ENCODE results near the gene RCN2.

RCN2 gene

DNA sequence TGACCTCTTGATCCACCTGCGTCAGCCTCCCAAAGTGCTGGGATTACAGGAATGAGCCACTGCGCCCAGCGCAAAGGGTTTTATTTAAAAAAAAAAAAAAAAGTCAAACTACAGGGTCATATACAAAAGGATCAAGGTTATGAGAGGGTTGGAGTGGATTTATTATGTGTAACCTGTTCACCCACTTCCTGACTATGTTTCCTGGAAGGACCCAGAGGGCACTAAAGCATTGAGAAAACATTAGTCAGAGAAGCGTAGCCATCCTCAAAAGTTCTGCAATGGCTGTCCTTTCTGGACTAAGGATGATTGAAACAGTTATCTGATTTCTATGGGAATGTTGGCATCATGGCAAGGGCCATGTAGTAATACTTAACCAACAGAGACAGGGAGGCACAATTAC lies 19.1 kb upstream of the RCN2 start:
- Mint-ChIP-seq H3K4me1 (peaks cover 9% of the 10 kb centered on the region in 2 donors), H3K36me3 (no peaks in the 10 kb centered on the region), H3K4me3 (no peak overlapping the region), H3K9me3 (no peaks in the 10 kb centered on the region), H3K27ac (no peak overlapping the region), H3K27me3 (peaks cover under 1 to 1% of the 10 kb centered on the region in 2 donors)
- DNase-seq: no peak
- ATAC-seq (replicated peaks): no peak

GRCh38 chr15:76913737-76914136 lies 17.8 kb upstream of the RCN2 start:
- DNase-seq: no peak
- no peak overlapping the region for H3K4me3 Mint-ChIP-seq
- H3K9me3 Mint-ChIP-seq: no peaks in the 10 kb centered on the region
- H3K4me1 Mint-ChIP-seq: peaks cover 9% of the 10 kb centered on the region in 2 donors
- no peak for ATAC-seq (replicated peaks)
- H3K36me3 Mint-ChIP-seq: no peaks in the 10 kb centered on the region
- no peak overlapping the region for H3K27ac Mint-ChIP-seq
- peaks cover 5 to 10% of the 10 kb centered on the region in 2 donors for H3K27me3 Mint-ChIP-seq

DNA sequence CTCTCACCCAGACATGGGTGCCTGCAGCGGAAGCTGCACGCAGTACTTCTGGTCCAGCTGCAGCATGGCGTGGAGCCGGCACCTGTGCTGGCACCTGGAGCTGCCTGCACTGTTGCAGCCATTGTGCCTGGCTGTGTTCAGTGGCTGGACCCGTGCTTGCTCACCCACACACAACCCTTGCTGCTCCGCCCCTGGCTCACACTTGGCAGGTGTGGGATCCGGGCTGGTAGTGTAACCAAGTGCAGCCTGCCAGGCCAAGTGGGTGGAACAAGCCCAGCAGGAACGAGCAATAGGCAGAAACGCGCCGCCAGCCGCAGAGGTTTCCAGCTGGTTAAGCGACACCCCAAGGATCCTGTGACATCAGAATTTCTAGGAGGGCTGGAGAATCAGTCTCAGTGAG lies 15.2 kb upstream of the RCN2 start:
- H3K9me3 Mint-ChIP-seq: no peaks in the 10 kb centered on the region
- DNase-seq: no peak
- no peaks in the 10 kb centered on the region for H3K4me1 Mint-ChIP-seq
- no peaks in the 10 kb centered on the region for H3K36me3 Mint-ChIP-seq
- peaks cover 9 to 15% of the 10 kb centered on the region in 2 donors for H3K27me3 Mint-ChIP-seq
- no peak for ATAC-seq (replicated peaks)
- H3K27ac Mint-ChIP-seq: no peak overlapping the region
- H3K4me3 Mint-ChIP-seq: no peak overlapping the region

- Mint-ChIP-seq H3K27me3 (peaks cover 0 to 6% of the 10 kb centered on the region in 2 donors), H3K9me3 (no peaks in the 10 kb centered on the region), H3K27ac (no peak overlapping the region), H3K4me1 (peaks cover 9 to 19% of the 10 kb centered on the region in 2 donors), H3K36me3 (peaks cover 0 to 2% of the 10 kb centered on the region in 2 donors), H3K4me3 (no peak overlapping the region)
- DNase-seq (no peak), ATAC-seq (replicated peaks) (no peak)
These were observed 3.3 kb upstream of the RCN2 start for GRCh38 chr15:76928201-76928600.

DNA sequence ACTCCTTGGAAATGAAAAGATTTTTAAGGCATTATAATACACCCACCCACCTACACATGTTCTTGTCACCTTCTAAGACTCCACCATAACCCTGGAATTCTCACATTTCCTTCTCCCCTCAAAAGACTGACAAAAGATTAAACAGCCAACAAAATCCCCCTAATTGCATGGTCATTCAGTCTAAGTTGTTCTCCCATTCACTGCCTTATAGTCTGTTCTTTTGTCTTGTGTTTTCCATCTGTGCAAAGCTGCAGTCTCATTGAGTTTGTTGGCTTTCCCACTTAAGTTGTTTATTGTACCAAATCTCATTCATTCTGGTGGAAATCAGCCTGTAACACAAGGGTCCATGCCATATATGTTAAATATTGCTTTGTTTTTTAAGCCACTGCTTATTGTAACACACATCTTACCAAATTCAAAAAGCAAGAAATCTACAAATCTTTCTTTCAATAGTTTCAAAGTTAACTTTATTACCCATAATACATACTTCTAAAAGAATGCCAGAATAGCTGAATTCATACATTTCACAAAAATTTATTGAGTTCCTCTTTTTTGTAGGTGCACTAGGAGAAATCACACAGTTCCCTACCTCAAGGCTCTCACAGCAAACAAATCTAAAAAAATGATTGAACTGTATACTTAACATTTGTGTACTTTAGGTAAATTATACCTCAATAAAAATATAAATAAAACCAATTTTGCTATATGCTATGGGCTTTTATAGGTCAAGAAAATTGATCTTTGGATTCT lies 2.4 kb upstream of the RCN2 start:
- no peak overlapping the region for H3K4me3 Mint-ChIP-seq
- DNase-seq (no peak), ATAC-seq (replicated peaks) (no peak)
- no peak overlapping the region for H3K27ac Mint-ChIP-seq
- H3K9me3 Mint-ChIP-seq: no peaks in the 10 kb centered on the region
- H3K4me1 Mint-ChIP-seq: peaks cover 9 to 20% of the 10 kb centered on the region in 2 donors
- H3K36me3 Mint-ChIP-seq: peaks cover 2 to 3% of the 10 kb centered on the region in 2 donors
- H3K27me3 Mint-ChIP-seq: peaks cover 0 to 6% of the 10 kb centered on the region in 2 donors

GRCh38 chr15:76930831-76931396 lies 635 bp upstream of the RCN2 start:
- H3K27me3 Mint-ChIP-seq: peaks cover 0 to 6% of the 10 kb centered on the region in 2 donors
- peaks cover 17 to 30% of the 10 kb centered on the region in 2 donors for H3K4me1 Mint-ChIP-seq
- no peaks in the 10 kb centered on the region for H3K9me3 Mint-ChIP-seq
- peak overlapping the region; percentile 92 for H3K27ac Mint-ChIP-seq
- no peak for DNase-seq
- no peak for ATAC-seq (replicated peaks)
- H3K36me3 Mint-ChIP-seq: peaks cover 3 to 6% of the 10 kb centered on the region in 2 donors
- peak overlapping the region; percentile 88 to 89 for H3K4me3 Mint-ChIP-seq

DNA sequence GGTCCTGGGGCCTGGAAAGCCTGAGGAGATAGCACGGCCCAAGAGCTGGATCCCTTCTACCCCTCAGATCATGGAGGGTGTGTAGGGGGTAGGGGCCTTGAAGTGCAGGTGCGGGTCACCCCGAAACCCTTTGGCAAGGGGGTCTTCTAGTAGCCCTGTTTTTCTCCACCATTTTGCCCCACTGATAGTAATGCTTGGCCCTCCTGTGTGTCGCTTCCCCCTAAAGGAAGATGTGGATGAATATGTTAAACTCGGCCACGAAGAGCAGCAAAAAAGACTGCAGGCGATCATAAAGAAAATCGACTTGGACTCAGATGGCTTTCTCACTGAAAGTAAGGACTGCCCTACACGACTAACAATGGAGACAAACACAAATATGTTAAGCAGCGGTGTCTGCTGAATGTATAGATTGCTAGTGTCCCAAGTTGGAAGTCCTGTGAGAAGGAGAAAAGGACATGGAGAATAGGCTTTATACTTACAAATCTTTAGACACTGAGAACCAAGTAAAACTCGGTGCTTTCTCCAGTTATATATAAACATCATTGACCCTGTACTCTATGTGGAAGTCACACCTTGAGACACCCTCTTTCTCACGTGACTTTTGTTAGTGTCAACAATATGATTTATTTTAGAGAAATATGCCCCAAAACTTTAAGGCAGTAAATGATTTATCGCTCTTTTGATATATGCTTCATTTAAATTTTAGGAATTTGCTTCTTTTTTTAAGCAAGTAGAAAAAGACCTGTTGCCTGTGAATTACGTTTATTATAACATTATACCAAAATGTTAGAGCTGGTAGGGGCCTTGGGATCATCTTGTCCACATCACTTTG lies 802 bp downstream of the RCN2 start:
- peak in 1 of 2 donors; percentile 3 for ATAC-seq (replicated peaks)
- no peak for DNase-seq
- peaks cover 22 to 39% of the 10 kb centered on the region in 2 donors for H3K4me1 Mint-ChIP-seq
- H3K36me3 Mint-ChIP-seq: peaks cover 11 to 16% of the 10 kb centered on the region in 2 donors
- H3K27me3 Mint-ChIP-seq: no peaks in the 10 kb centered on the region
- H3K27ac Mint-ChIP-seq: peak overlapping the region; percentile 88
- no peaks in the 10 kb centered on the region for H3K9me3 Mint-ChIP-seq
- H3K4me3 Mint-ChIP-seq: peak overlapping the region; percentile 88 to 89

GRCh38 chr15:76935620-76936019 lies 4.1 kb downstream of the RCN2 start:
- peaks cover 16 to 23% of the 10 kb centered on the region in 2 donors for H3K36me3 Mint-ChIP-seq
- ATAC-seq (replicated peaks): peak; percentile 28 to 52
- H3K27ac Mint-ChIP-seq: peak overlapping the region; percentile 33
- H3K4me1 Mint-ChIP-seq: peaks cover 22 to 40% of the 10 kb centered on the region in 2 donors
- H3K27me3 Mint-ChIP-seq: no peaks in the 10 kb centered on the region
- H3K4me3 Mint-ChIP-seq: peak overlapping the region; percentile 28 to 31
- H3K9me3 Mint-ChIP-seq: no peaks in the 10 kb centered on the region
- peak; percentile 41 for DNase-seq

GRCh38 chr15:76936671-76937070 lies 5.1 kb downstream of the RCN2 start:
- DNase-seq (no peak), ATAC-seq (replicated peaks) (no peak)
- H3K27ac Mint-ChIP-seq: no peak overlapping the region
- peaks cover 16 to 23% of the 10 kb centered on the region in 2 donors for H3K36me3 Mint-ChIP-seq
- no peaks in the 10 kb centered on the region for H3K9me3 Mint-ChIP-seq
- no peaks in the 10 kb centered on the region for H3K27me3 Mint-ChIP-seq
- peaks cover 19 to 35% of the 10 kb centered on the region in 2 donors for H3K4me1 Mint-ChIP-seq
- no peak overlapping the region for H3K4me3 Mint-ChIP-seq

GRCh38 chr15:76938752-76939151 lies 7.2 kb downstream of the RCN2 start:
- H3K27me3 Mint-ChIP-seq: no peaks in the 10 kb centered on the region
- H3K4me3 Mint-ChIP-seq: no peak overlapping the region
- peaks cover 15 to 23% of the 10 kb centered on the region in 2 donors for H3K4me1 Mint-ChIP-seq
- peaks cover 17 to 25% of the 10 kb centered on the region in 2 donors for H3K36me3 Mint-ChIP-seq
- no peaks in the 10 kb centered on the region for H3K9me3 Mint-ChIP-seq
- no peak for ATAC-seq (replicated peaks)
- DNase-seq: no peak
- no peak overlapping the region for H3K27ac Mint-ChIP-seq

- Mint-ChIP-seq H3K9me3 (peaks cover 2 to 3% of the 10 kb centered on the region in 2 donors), H3K27me3 (no peaks in the 10 kb centered on the region), H3K4me1 (peaks cover 15 to 27% of the 10 kb centered on the region in 2 donors), H3K4me3 (no peak overlapping the region), H3K36me3 (peaks cover 22 to 33% of the 10 kb centered on the region in 2 donors), H3K27ac (no peak overlapping the region)
- ATAC-seq (replicated peaks) (no peak), DNase-seq (no peak)
These were observed 8.2 kb downstream of the RCN2 start for GRCh38 chr15:76939715-76940114.

- Mint-ChIP-seq H3K4me3 (no peak overlapping the region), H3K27me3 (no peaks in the 10 kb centered on the region), H3K27ac (no peak overlapping the region), H3K36me3 (peaks cover 29 to 44% of the 10 kb centered on the region in 2 donors), H3K9me3 (peaks cover 2 to 3% of the 10 kb centered on the region in 2 donors), H3K4me1 (peaks cover 11 to 26% of the 10 kb centered on the region in 2 donors)
- DNase-seq: no peak
- no peak for ATAC-seq (replicated peaks)
These were observed 10.1 kb downstream of the RCN2 start for GRCh38 chr15:76941636-76942035.

- Mint-ChIP-seq H3K4me3 (no peak overlapping the region), H3K27ac (no peak overlapping the region), H3K4me1 (peaks cover 13 to 26% of the 10 kb centered on the region in 2 donors), H3K9me3 (peaks cover 2 to 3% of the 10 kb centered on the region in 2 donors), H3K36me3 (peaks cover 31 to 45% of the 10 kb centered on the region in 2 donors), H3K27me3 (no peaks in the 10 kb centered on the region)
- ATAC-seq (replicated peaks) (no peak), DNase-seq (no peak)
These were observed 10.8 kb downstream of the RCN2 start for GRCh38 chr15:76942331-76942730.

- DNase-seq: no peak
- peaks cover 34 to 48% of the 10 kb centered on the region in 2 donors for H3K36me3 Mint-ChIP-seq
- H3K27ac Mint-ChIP-seq: peak overlapping the region; percentile 31
- ATAC-seq (replicated peaks): no peak
- H3K4me3 Mint-ChIP-seq: no peak overlapping the region
- H3K9me3 Mint-ChIP-seq: peaks cover 2 to 3% of the 10 kb centered on the region in 2 donors
- H3K27me3 Mint-ChIP-seq: no peaks in the 10 kb centered on the region
- H3K4me1 Mint-ChIP-seq: peaks cover 12 to 27% of the 10 kb centered on the region in 2 donors
These were observed 14.0 kb downstream of the RCN2 start for GRCh38 chr15:76945494-76946093.
